ENCODE data around the gene SUV39H1. TPM values are rescaled to one million over a fixed set of nuclear protein-coding genes. Genes with fewer than 3 reads are reported as not detected.

The SUV39H1 gene
- polyA plus RNA-seq, 1 experiment = 2.4 TPM

GRCh38 chrX:48683411-48683982 lies 13.0 kb upstream of the SUV39H1 start, which contains the start of gene WAS:
WAS (plus strand) TSS chrX:48683799; CDS start chrX:48683854, 55 bp downstream.
- H3K27ac ChIP-seq (ENCODE audit: low read depth, low read length) = no peak within 1 kb of the TSS
- POLR2A ChIA-PET = no interaction called here
- H3K4me3 ChIP-seq (ENCODE audit: low read depth, low read length) = no peak within 1 kb of the TSS
- H3K9me3 ChIP-seq (ENCODE audit: control insufficient read depth, insufficient read depth, low read length) = no peaks in the 10 kb centered on the region
- CTCF ChIA-PET = no interaction called here
- no peak for DNase-seq (ENCODE audit: low read depth, low spot score)
- TF ChIP-seq, protein P1, sequence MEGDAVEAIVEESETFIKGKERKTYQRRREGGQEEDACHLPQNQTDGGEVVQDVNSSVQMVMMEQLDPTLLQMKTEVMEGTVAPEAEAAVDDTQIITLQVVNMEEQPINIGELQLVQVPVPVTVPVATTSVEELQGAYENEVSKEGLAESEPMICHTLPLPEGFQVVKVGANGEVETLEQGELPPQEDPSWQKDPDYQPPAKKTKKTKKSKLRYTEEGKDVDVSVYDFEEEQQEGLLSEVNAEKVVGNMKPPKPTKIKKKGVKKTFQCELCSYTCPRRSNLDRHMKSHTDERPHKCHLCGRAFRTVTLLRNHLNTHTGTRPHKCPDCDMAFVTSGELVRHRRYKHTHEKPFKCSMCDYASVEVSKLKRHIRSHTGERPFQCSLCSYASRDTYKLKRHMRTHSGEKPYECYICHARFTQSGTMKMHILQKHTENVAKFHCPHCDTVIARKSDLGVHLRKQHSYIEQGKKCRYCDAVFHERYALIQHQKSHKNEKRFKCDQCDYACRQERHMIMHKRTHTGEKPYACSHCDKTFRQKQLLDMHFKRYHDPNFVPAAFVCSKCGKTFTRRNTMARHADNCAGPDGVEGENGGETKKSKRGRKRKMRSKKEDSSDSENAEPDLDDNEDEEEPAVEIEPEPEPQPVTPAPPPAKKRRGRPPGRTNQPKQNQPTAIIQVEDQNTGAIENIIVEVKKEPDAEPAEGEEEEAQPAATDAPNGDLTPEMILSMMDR (IDR thresholded peaks at IDR 0.05; ENCODE audit: low read depth, low read length) = no peak
- H3K27me3 ChIP-seq (ENCODE audit: control insufficient read depth, insufficient read depth, low read length) = peaks cover 3% of the 10 kb centered on the region

GRCh38 chrX:48684134-48684533 lies 12.4 kb upstream of the SUV39H1 start:
- peaks cover 3% of the 10 kb centered on the region for H3K27me3 ChIP-seq (ENCODE audit: control insufficient read depth, insufficient read depth, low read length)
- TF ChIP-seq, protein P1 (IDR thresholded peaks at IDR 0.05; ENCODE audit: low read depth, low read length) = no peak
- DNase-seq (ENCODE audit: low read depth, low spot score) = no peak
- no peak overlapping the region for H3K27ac ChIP-seq (ENCODE audit: low read depth, low read length)
- ChIA-PET CTCF (no interaction called here), POLR2A (no interaction called here)
- no peaks in the 10 kb centered on the region for H3K9me3 ChIP-seq (ENCODE audit: control insufficient read depth, insufficient read depth, low read length)
- H3K4me3 ChIP-seq (ENCODE audit: low read depth, low read length) = no peak overlapping the region

DNA sequence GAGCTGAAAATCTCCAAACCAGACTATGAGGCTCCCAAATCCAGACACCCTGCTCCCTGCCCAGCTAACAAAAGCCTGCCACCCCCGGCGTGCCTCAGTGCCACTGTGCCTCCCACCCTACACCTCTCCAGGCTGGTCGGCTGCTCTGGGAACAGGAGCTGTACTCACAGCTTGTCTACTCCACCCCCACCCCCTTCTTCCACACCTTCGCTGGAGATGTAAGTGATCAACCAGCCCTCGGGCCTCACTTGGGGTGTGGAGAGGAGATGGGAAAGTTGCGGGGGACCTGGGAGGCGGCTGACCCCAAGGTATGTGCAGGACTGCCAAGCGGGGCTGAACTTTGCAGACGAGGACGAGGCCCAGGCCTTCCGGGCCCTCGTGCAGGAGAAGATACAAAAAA lies 11.1 kb upstream of the SUV39H1 start:
- TF ChIP-seq, protein P1 (IDR thresholded peaks at IDR 0.05; ENCODE audit: low read depth, low read length) = no peak

DNA sequence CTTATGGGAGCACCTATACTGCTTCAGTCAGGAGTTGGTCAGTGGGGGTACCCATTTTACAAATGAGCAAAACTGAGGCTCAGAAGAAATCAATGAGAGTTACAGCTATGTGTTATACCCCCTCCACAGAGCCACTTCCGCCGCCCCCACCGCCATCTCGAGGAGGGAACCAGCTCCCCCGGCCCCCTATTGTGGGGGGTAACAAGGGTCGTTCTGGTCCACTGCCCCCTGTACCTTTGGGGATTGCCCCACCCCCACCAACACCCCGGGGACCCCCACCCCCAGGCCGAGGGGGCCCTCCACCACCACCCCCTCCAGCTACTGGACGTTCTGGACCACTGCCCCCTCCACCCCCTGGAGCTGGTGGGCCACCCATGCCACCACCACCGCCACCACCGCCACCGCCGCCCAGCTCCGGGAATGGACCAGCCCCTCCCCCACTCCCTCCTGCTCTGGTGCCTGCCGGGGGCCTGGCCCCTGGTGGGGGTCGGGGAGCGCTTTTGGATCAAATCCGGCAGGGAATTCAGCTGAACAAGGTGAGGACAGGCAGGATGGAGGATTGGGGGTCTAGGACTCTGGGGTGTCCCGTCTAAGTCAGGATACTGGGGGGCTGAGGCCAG lies 7.9 kb upstream of the SUV39H1 start:
- CTCF ChIA-PET = no interaction called here
- POLR2A ChIA-PET = no interaction called here

More for the DNA sequence above, 11.1 kb upstream of the SUV39H1 start:
- Histone ChIP-seq H3K27ac (ENCODE audit: low read depth, low read length) (no peak overlapping the region), H3K9me3 (ENCODE audit: control insufficient read depth, insufficient read depth, low read length) (no peaks in the 10 kb centered on the region), H3K27me3 (ENCODE audit: control insufficient read depth, insufficient read depth, low read length) (peaks cover 3% of the 10 kb centered on the region), H3K4me3 (ENCODE audit: low read depth, low read length) (no peak overlapping the region)
- DNase-seq (ENCODE audit: low read depth, low spot score) = no peak
- ChIA-PET CTCF (no interaction called here), POLR2A (no interaction called here)

More for the DNA sequence above, 7.9 kb upstream of the SUV39H1 start:
- DNase-seq (ENCODE audit: low read depth, low spot score) = no peak
- TF ChIP-seq, protein P1 (IDR thresholded peaks at IDR 0.05; ENCODE audit: low read depth, low read length) = no peak
- Histone ChIP-seq H3K9me3 (ENCODE audit: control insufficient read depth, insufficient read depth, low read length) (no peaks in the 10 kb centered on the region), H3K27ac (ENCODE audit: low read depth, low read length) (no peak overlapping the region), H3K4me3 (ENCODE audit: low read depth, low read length) (no peak overlapping the region), H3K27me3 (ENCODE audit: control insufficient read depth, insufficient read depth, low read length) (peaks cover 3% of the 10 kb centered on the region)
